GM23248 (cell line): ENCODE data around the gene ADAM12.

Experiments used
- EZH2 ChIP-seq: fragments of 200-600 bp; sonication (generic); IDR thresholded peaks from 2 replicates; pipeline ENCODE4 v1.6.1; 2018; ENCODE audit warnings: antibody characterized with exemption, mild to moderate bottlenecking; ENCODE audit not compliant: insufficient read depth, poor library complexity, severe bottlenecking
- EZH2phosphoT487 ChIP-seq: fragments of 200-600 bp; sonication (generic); IDR thresholded peaks from 2 replicates; pipeline ENCODE4 v1.6.1; 2018; ENCODE audit warnings: antibody characterized with exemption, moderate library complexity, mild to moderate bottlenecking, low read depth; ENCODE audit not compliant: insufficient read depth

- TF ChIP-seq EZH2phosphoT487 (no peak), EZH2 (no peak)
Measured at GRCh38 chr10:126128581-126128980, 259.7 kb downstream of the ADAM12 start.
